A375 (cell line): ENCODE data around the gene ZP3. TPM values are rescaled to one million over a fixed set of nuclear protein-coding genes. Genes with fewer than 3 reads are reported as not detected.

Experiments used
- total RNA-seq: library from RNA; depleted of rRNA; stranded (reverse); fragments of >200 nt; shearing (Covaris generic); gene quantifications from 2 replicates; pipeline ENCODE4 v1.2.3, GENCODE V29; 2014; rRNA removed

Gene ZP3
- total RNA-seq, result 5.5 and 6.5 TPM in 2 replicates

GRCh38 chr7:76424413-76425111 lies at the start of gene ZP3:
Gene ZP3 (plus strand): TSS chr7:76424950. CDS start chr7:76424965, 15 bp downstream.

GRCh38 chr7:76409537-76409936 lies 15.2 kb upstream of the ZP3 start, which contains the start of gene SSC4D:
Gene SSC4D (minus strand): TSS chr7:76409697. CDS start chr7:76404439, 5,258 bp downstream.

GRCh38 chr7:76461464-76462101 lies 36.8 kb downstream of the ZP3 start, which contains the start of gene DTX2:
Gene DTX2 (plus strand): TSS chr7:76461709. CDS start chr7:76480510, 18,801 bp downstream.

Other genes starting within 250 kb of the ZP3 start
- gene SRRM3, start 223.1 kb upstream of the ZP3 start, total RNA-seq, result 2.6 and 4.2 TPM in 2 replicates
- 38.0 and 66.4 TPM in 2 replicates for gene HSPB1, start 122.3 kb upstream of the ZP3 start, total RNA-seq
- gene YWHAG, start 66.0 kb upstream of the ZP3 start, total RNA-seq, result 59.6 and 62.5 TPM in 2 replicates
- 0.64 and 0.75 TPM in 2 replicates for gene SSC4D, start 15.3 kb upstream of the ZP3 start, total RNA-seq
- gene DTX2, start 36.8 kb downstream of the ZP3 start, total RNA-seq, result 12.4 and 19.7 TPM in 2 replicates
- gene UPK3B, start 85.6 kb downstream of the ZP3 start, total RNA-seq, result 2.1 and 3.9 TPM in 2 replicates
- 0.08 TPM in 1 of 2 replicates, not detected in the other for gene SPDYE16, start 118.3 kb downstream of the ZP3 start, total RNA-seq
- gene POMZP3, start 202.3 kb downstream of the ZP3 start, total RNA-seq, result 12.9 and 13.1 TPM in 2 replicates